ENCODE results near the gene TBC1D13.

- TF ChIP-seq, protein P1, sequence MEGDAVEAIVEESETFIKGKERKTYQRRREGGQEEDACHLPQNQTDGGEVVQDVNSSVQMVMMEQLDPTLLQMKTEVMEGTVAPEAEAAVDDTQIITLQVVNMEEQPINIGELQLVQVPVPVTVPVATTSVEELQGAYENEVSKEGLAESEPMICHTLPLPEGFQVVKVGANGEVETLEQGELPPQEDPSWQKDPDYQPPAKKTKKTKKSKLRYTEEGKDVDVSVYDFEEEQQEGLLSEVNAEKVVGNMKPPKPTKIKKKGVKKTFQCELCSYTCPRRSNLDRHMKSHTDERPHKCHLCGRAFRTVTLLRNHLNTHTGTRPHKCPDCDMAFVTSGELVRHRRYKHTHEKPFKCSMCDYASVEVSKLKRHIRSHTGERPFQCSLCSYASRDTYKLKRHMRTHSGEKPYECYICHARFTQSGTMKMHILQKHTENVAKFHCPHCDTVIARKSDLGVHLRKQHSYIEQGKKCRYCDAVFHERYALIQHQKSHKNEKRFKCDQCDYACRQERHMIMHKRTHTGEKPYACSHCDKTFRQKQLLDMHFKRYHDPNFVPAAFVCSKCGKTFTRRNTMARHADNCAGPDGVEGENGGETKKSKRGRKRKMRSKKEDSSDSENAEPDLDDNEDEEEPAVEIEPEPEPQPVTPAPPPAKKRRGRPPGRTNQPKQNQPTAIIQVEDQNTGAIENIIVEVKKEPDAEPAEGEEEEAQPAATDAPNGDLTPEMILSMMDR (IDR thresholded peaks at IDR 0.05), result no peak
- TF ChIP-seq POLR2A (IDR thresholded peaks at IDR 0.05), result no peak
Measured at GRCh38 chr9:128773049-128773448, 14.0 kb upstream of the TBC1D13 start.

All from ovary (tissue), 3 donors.